ENCODE data around the gene IL17F. TPM values are rescaled to one million over a fixed set of nuclear protein-coding genes. Genes with fewer than 3 reads are reported as not detected.

The IL17F gene
- total RNA-seq, 1 donor from 2014 or later, result not detected

DNA sequence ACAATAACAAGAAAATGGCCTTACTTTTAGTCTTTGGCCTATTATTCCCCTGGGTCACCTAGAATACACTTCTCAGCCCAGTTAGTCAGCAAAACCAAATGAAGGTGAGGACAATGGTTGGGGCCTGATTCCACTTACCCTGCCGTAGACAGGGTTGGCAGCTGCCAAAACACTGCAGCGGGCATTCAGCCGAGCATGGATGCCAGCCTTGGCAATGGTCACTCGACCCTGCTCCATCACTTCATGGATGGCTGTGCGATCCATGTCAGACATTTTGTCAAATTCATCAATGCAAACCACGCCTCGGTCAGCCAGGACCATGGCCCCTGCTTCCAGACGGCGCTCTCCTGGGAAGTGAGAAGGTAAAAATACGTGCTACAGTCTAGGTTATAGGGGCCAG lies 31.8 kb upstream of the IL17F start:
- no peak overlapping the region for H3K27ac ChIP-seq (ENCODE audit: low read depth, low read length)
- no peak overlapping the region for H3K9ac ChIP-seq (ENCODE audit: low read depth in 1 of 3, low read length in 3 of 3)
- H3K36me3 ChIP-seq (ENCODE audit: control insufficient read depth in 3 of 3, insufficient read depth in 3 of 3, low read length in 3 of 3), result peaks cover 36 to 72% (median 59%) of the 10 kb centered on the region in 3 donors
- no peaks in the 10 kb centered on the region for H3K27me3 ChIP-seq (ENCODE audit: control insufficient read depth in 3 of 3, insufficient read depth in 3 of 3, low read length in 3 of 3)
- no peaks in the 10 kb centered on the region for H3K9me3 ChIP-seq (ENCODE audit: control insufficient read depth in 3 of 3, low read length in 3 of 3)
- no peak overlapping the region for H3K4me3 ChIP-seq (ENCODE audit: low read length in 3 of 3)
- H3K4me1 ChIP-seq (ENCODE audit: control insufficient read depth in 3 of 3, insufficient read depth in 3 of 3, low read length in 3 of 3), result no peaks in the 10 kb centered on the region

DNA sequence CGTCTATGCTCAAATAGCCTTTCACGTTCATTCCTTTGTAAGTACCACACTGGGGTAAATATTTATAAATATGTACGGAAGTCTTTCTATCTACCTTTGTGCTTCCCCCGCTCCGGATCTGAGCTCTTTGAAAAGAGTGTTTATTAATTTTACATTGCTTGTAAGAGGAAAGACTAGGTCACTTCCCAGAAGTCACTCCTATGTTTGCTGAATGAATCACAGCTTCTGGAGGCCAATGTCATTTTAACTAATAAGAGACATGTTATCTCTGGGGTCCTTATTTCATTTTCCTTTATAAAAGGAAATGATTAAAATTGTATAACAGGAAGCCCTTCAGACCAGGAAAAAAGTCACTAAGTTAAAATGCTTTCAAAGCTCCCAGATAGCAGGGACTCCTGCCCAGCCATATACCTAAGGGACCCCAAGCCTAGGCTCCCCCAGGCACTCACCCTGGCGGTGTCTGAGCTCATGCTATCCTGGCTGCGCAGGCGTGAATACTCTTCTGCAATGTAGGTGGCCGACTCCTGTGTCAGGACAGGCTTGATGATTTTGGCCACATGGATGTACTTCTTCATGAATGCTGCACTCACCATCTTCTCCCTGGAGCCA lies 27.7 kb upstream of the IL17F start:
- H3K4me3 ChIP-seq (ENCODE audit: low read length in 3 of 3), result no peak overlapping the region
- peaks cover 34 to 70% (median 49%) of the 10 kb centered on the region in 3 donors for H3K36me3 ChIP-seq (ENCODE audit: control insufficient read depth in 3 of 3, insufficient read depth in 3 of 3, low read length in 3 of 3)
- peak overlapping the region; percentile 25 for H3K27ac ChIP-seq (ENCODE audit: low read depth, low read length)
- no peak overlapping the region for H3K9ac ChIP-seq (ENCODE audit: low read depth in 1 of 3, low read length in 3 of 3)
- no peaks in the 10 kb centered on the region for H3K9me3 ChIP-seq (ENCODE audit: control insufficient read depth in 3 of 3, low read length in 3 of 3)
- no peaks in the 10 kb centered on the region for H3K4me1 ChIP-seq (ENCODE audit: control insufficient read depth in 3 of 3, insufficient read depth in 3 of 3, low read length in 3 of 3)
- no peaks in the 10 kb centered on the region for H3K27me3 ChIP-seq (ENCODE audit: control insufficient read depth in 3 of 3, insufficient read depth in 3 of 3, low read length in 3 of 3)

DNA sequence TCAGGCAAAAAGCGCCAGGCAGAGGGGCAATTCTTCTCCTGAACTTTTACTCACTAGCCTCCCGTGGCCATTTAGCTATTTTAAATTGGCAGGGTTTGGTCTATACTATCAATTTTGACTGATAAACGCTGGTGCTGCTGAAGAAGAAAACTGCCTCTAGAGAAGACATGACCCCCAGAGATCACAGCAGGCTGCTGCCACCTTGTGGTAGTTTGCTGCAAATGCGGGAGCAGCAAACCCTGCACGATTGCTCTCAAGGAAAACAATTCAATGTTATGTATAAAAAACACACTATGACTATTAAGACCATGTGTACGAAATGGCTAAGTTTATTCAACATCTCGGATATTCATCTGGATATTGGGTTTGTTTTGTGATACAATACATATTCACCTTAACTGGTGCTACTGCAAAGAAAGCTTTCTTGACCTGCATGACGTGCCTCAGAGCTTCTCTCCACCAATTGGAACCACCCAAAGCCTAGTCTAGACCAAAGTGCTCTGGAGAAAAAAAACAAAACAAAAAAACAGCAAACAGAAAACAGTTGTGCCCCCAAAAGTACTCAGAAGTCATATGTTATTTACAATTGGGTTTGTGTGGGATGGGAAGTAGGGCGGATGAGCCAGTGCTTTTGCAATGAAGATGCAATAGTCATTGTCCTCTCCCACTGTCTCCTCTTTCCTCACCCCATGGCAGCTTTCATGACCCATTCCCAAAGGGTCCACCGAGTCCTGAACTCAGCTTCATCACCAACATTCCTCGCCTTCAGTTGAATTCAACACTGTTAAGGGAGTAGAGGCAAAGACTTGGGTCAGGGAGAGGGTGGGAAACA lies 19.6 kb upstream of the IL17F start:
- Histone ChIP-seq H3K9ac (ENCODE audit: low read depth in 1 of 3, low read length in 3 of 3) (no peak overlapping the region), H3K36me3 (ENCODE audit: control insufficient read depth in 3 of 3, insufficient read depth in 3 of 3, low read length in 3 of 3) (peaks cover 23 to 49% (median 41%) of the 10 kb centered on the region in 3 donors), H3K4me3 (ENCODE audit: low read length in 3 of 3) (no peak overlapping the region), H3K27ac (ENCODE audit: low read depth, low read length) (no peak overlapping the region), H3K9me3 (ENCODE audit: control insufficient read depth in 3 of 3, low read length in 3 of 3) (no peaks in the 10 kb centered on the region), H3K27me3 (ENCODE audit: control insufficient read depth in 3 of 3, insufficient read depth in 3 of 3, low read length in 3 of 3) (no peaks in the 10 kb centered on the region), H3K4me1 (ENCODE audit: control insufficient read depth in 3 of 3, insufficient read depth in 3 of 3, low read length in 3 of 3) (no peaks in the 10 kb centered on the region)

DNA sequence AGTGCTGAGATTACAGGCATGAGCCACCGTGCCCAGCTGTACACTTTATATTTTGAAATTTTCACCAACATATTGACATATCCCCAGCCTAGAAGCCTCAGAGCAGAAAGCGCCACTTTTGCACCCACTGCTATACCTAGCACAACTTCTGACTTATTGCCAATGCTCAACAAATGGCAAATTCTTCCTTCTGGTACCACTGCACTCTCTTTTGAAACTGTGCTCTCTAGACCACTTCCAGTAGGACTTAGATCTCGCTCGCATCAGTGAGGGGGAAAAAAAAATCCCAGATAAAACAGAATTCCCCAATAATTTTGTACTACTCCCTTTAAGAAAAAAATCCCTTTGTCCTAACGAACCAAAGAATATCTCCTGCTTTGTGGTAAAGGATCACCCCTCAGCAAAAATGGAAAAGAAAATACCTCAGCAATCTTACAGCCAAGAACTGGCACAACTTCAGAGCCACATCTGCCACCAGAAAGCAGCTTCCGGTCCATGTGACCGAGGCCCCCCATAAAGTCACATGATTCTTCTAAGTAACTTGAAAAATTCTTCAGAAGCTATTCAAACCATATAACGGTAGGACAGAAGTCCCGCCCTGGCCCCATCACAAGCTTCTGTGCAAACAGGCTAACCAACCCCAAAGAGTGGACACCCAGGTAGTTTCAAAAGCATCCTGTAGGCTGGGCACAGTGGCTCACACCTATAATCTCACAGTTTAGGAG lies 18.5 kb upstream of the IL17F start:
- H3K27me3 ChIP-seq (ENCODE audit: control insufficient read depth in 3 of 3, insufficient read depth in 3 of 3, low read length in 3 of 3), result no peaks in the 10 kb centered on the region
- no peak overlapping the region for H3K9ac ChIP-seq (ENCODE audit: low read depth in 1 of 3, low read length in 3 of 3)
- peaks cover 16 to 39% (median 30%) of the 10 kb centered on the region in 3 donors for H3K36me3 ChIP-seq (ENCODE audit: control insufficient read depth in 3 of 3, insufficient read depth in 3 of 3, low read length in 3 of 3)

DNA sequence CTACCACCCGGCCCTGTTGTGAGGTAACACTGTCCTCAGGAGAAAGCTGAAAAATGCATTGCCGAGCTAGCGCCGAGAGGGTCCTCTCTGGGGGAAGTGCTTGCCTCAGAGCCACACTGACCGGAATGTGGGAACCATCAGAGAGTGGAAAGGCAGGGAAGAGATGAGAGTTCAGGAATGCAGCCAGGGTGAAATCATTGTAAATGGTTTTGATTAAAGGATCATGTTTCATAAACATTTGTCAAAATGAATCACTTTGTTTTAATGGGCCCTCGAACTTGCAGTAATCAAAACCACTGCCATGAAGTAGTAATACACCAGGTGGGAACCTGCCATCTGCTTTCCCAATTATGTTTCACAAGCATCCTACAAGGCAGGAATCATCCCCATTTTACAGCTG lies 16.9 kb upstream of the IL17F start:
- Histone ChIP-seq H3K4me1 (ENCODE audit: control insufficient read depth in 3 of 3, insufficient read depth in 3 of 3, low read length in 3 of 3) (no peaks in the 10 kb centered on the region), H3K27ac (ENCODE audit: low read depth, low read length) (no peak overlapping the region), H3K4me3 (ENCODE audit: low read length in 3 of 3) (no peak overlapping the region), H3K9ac (ENCODE audit: low read depth in 1 of 3, low read length in 3 of 3) (no peak overlapping the region), H3K9me3 (ENCODE audit: control insufficient read depth in 3 of 3, low read length in 3 of 3) (no peaks in the 10 kb centered on the region), H3K27me3 (ENCODE audit: control insufficient read depth in 3 of 3, insufficient read depth in 3 of 3, low read length in 3 of 3) (no peaks in the 10 kb centered on the region), H3K36me3 (ENCODE audit: control insufficient read depth in 3 of 3, insufficient read depth in 3 of 3, low read length in 3 of 3) (peaks cover 14 to 31% (median 22%) of the 10 kb centered on the region in 3 donors)

More for the DNA sequence above, 18.5 kb upstream of the IL17F start:
- Histone ChIP-seq H3K4me1 (ENCODE audit: control insufficient read depth in 3 of 3, insufficient read depth in 3 of 3, low read length in 3 of 3) (no peaks in the 10 kb centered on the region), H3K27ac (ENCODE audit: low read depth, low read length) (no peak overlapping the region), H3K4me3 (ENCODE audit: low read length in 3 of 3) (no peak overlapping the region), H3K9me3 (ENCODE audit: control insufficient read depth in 3 of 3, low read length in 3 of 3) (no peaks in the 10 kb centered on the region)

DNA sequence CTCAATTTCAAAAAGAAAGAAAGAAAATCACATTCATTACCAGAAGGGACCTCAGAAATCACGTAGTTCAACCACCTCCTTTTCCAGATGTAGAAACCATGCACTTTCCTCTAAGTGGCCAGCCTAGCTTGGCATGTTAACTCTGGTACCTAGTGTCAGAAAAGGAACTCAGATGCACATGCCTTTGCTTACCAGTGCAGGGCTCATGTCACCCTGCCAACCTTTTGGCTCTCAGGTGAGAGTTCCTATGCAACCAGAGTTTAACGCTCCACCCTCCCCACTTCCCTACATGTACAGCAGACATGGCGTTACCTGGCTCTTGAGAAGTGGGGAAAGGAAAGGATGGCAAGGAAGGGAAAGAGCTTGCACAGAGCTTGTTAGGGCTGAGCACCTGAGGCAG lies 16.3 kb upstream of the IL17F start:
- Histone ChIP-seq H3K9ac (ENCODE audit: low read depth in 1 of 3, low read length in 3 of 3) (no peak overlapping the region), H3K36me3 (ENCODE audit: control insufficient read depth in 3 of 3, insufficient read depth in 3 of 3, low read length in 3 of 3) (peaks cover 10 to 25% (median 16%) of the 10 kb centered on the region in 3 donors), H3K4me1 (ENCODE audit: control insufficient read depth in 3 of 3, insufficient read depth in 3 of 3, low read length in 3 of 3) (no peaks in the 10 kb centered on the region), H3K4me3 (ENCODE audit: low read length in 3 of 3) (no peak overlapping the region), H3K27me3 (ENCODE audit: control insufficient read depth in 3 of 3, insufficient read depth in 3 of 3, low read length in 3 of 3) (peaks cover 0 to 3% (median 0%) of the 10 kb centered on the region in 3 donors), H3K9me3 (ENCODE audit: control insufficient read depth in 3 of 3, low read length in 3 of 3) (no peaks in the 10 kb centered on the region), H3K27ac (ENCODE audit: low read depth, low read length) (no peak overlapping the region)

DNA sequence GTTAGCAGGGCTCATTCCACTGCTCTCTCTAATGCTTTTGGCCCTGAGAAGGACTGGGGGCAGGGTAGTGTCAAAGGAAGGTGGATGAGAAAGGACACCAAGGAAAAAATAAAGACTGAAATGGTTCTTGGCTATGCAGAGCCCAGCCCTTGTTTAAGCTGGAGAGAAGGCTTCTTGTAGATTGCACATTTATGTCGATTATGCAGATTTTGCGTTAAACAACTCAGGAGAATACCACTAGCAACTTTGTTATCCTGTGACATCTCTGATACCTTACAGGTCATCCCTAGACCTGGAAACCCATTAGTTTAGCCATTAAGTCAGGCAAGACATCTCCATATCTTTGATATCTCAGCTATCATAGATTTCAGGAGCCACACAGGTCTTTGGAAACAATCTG lies 11.1 kb upstream of the IL17F start:
- Histone ChIP-seq H3K9ac (ENCODE audit: low read depth in 1 of 3, low read length in 3 of 3) (no peak overlapping the region), H3K4me3 (ENCODE audit: low read length in 3 of 3) (no peak overlapping the region), H3K9me3 (ENCODE audit: control insufficient read depth in 3 of 3, low read length in 3 of 3) (no peaks in the 10 kb centered on the region), H3K36me3 (ENCODE audit: control insufficient read depth in 3 of 3, insufficient read depth in 3 of 3, low read length in 3 of 3) (no peaks in the 10 kb centered on the region), H3K4me1 (ENCODE audit: control insufficient read depth in 3 of 3, insufficient read depth in 3 of 3, low read length in 3 of 3) (no peaks in the 10 kb centered on the region), H3K27me3 (ENCODE audit: control insufficient read depth in 3 of 3, insufficient read depth in 3 of 3, low read length in 3 of 3) (peaks cover 0 to 4% (median 3%) of the 10 kb centered on the region in 3 donors), H3K27ac (ENCODE audit: low read depth, low read length) (no peak overlapping the region)

DNA sequence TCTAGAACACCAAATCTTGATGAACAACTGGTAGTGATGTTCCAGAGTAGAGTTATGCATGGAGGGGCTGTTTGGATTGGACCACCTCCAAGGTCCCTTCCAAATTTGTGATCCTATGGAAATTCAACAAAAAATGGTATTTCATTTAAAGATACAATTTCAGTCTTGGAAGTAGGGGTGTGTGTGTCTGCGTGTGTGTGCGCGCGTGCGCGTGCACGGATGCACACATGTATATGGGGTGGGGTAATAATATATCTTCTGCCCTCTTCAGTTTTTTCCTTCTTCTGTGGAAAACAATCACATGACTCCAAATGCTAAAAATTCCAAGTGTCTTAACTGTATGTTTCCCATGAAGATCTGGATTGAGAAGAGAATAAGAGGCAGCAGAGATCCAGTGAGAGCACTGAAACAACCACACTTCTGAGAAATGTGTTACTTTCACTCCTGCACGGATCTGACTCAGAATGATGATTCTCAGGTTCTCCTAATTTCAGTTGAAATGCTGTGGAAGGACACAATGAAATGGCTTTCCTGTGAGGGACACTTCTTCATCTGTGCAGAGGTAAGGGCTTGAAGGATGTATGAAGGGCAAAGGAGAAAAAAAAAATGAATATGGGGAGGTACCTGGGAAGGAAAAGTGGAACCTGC lies 10.6 kb upstream of the IL17F start:
- Histone ChIP-seq H3K36me3 (ENCODE audit: control insufficient read depth in 3 of 3, insufficient read depth in 3 of 3, low read length in 3 of 3) (no peaks in the 10 kb centered on the region), H3K4me3 (ENCODE audit: low read length in 3 of 3) (no peak overlapping the region), H3K9ac (ENCODE audit: low read depth in 1 of 3, low read length in 3 of 3) (no peak overlapping the region), H3K4me1 (ENCODE audit: control insufficient read depth in 3 of 3, insufficient read depth in 3 of 3, low read length in 3 of 3) (no peaks in the 10 kb centered on the region), H3K27ac (ENCODE audit: low read depth, low read length) (no peak overlapping the region), H3K9me3 (ENCODE audit: control insufficient read depth in 3 of 3, low read length in 3 of 3) (no peaks in the 10 kb centered on the region), H3K27me3 (ENCODE audit: control insufficient read depth in 3 of 3, insufficient read depth in 3 of 3, low read length in 3 of 3) (peaks cover 0 to 4% (median 3%) of the 10 kb centered on the region in 3 donors)

DNA sequence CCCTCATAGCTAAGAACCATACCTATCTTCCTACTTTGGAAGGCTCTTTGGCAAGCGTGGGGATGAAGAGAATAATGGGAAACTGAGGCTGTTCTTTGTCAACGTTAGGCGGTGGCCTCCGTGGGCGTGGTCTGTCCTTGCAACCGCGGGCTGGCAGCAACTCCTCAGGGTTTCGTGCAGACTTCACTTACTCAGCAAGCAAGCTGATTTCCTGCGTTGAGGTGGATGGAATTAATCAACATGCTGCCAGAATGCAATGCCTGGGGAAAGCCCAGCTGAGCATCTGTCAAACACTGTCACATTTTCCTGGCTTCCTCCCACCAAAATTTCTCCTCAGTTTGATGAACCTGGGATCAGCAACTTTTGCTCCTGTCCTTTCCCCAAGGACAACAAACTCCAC lies 9.2 kb upstream of the IL17F start:
- H3K4me1 ChIP-seq (ENCODE audit: control insufficient read depth in 3 of 3, insufficient read depth in 3 of 3, low read length in 3 of 3), result no peaks in the 10 kb centered on the region
- no peak overlapping the region for H3K4me3 ChIP-seq (ENCODE audit: low read length in 3 of 3)
- peaks cover 3 to 4% (median 3%) of the 10 kb centered on the region in 3 donors for H3K27me3 ChIP-seq (ENCODE audit: control insufficient read depth in 3 of 3, insufficient read depth in 3 of 3, low read length in 3 of 3)
- no peak overlapping the region for H3K9ac ChIP-seq (ENCODE audit: low read depth in 1 of 3, low read length in 3 of 3)
- no peaks in the 10 kb centered on the region for H3K9me3 ChIP-seq (ENCODE audit: control insufficient read depth in 3 of 3, low read length in 3 of 3)
- no peaks in the 10 kb centered on the region for H3K36me3 ChIP-seq (ENCODE audit: control insufficient read depth in 3 of 3, insufficient read depth in 3 of 3, low read length in 3 of 3)
- no peak overlapping the region for H3K27ac ChIP-seq (ENCODE audit: low read depth, low read length)

All from skeletal muscle tissue (tissue), 4 donors.